Stimulated activated CD8-positive, alpha-beta memory T cell treated with anti-CD3 and anti-CD28 coated beads, Interleukin-7, amount 100 ng/mL, for 4 hours (primary cell): ENCODE measurements around the gene ETV3.

ENCODE experiments used
- DNase-seq, 2 donors: peaks; one replicate each; pipeline ENCODE4 v3.0.0-alpha.2; 2020; ENCODE audit warnings: low read depth in 2 of 2

Gene ETV3

DNA sequence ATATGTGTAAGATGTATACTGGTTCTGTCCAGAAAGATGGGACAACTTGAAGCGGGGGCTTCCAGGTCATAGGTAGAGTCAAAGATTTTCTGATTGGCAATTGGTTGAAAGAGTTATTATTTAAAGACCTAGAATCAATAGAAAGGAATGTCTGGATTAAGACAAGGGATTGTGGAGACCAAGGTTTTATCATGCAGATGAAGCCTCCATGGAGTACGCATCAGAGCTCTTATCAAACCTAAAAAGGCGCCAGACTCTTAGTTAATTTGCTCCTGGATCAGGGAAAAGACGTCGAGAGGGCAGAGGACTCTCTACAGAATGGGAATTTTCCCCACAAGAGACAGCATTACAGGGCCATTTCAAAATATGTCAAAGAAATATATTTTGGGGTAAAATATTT, 23.7 kb upstream of the ETV3 start:
- DNase-seq, result no peak

DNA sequence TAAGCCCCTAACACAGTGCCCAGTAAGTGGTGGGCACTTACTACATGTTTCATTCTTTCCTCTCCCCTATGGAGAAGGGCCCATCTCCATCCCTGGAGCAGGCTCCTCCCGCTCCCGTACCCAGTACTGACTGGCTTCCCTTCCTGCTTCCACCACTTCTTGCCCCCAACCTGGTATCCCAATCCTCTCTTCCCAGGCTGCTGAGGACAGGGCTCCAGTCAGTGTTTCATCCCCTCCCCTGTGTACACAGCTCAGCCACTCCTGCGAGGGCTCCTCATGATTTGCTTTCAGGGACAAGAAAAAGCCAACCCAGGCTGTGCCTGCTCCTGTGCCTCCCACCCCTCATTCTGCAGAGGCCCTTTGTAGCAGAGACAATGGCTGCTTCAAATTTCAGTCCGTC, 20.8 kb upstream of the ETV3 start:
- DNase-seq, result no peak

DNA sequence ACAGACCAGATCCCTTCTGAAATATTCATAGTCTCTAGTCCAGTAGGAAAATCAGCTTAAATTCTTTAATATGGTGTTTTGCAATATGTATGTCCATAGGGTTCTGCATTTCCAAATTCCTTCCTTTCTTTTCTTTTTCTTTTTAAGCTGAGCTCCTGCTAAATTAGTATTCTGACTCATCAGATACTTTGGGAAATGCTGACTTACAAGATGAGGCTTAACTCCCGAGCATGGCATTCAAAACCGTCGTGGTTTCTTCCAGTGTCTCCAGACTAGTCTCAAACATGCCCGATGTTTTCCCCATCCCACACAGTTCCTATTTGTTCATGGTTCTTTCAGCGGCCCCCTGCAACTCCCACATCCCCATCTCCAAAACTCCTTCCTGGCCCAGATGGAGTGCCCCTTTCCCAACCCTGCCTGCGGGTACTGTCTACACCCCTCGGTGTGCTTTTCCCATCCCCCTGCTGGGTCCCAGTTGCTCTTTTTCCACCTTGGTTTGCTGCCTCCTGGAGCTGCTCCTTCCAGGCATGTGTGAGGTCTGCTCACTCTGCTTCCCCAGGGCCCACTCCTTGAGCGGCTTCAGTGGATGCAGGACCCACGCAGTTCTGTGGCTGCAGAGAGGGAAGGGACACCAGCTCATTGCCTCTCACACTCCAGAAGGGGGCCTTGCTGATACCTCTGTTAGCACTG, 19.5 kb upstream of the ETV3 start:
- DNase-seq, result no peak

- peak; percentile 46 to 53 for DNase-seq
These were observed 17.9 kb upstream of the ETV3 start for GRCh38 chr1:157156058-157156541.

DNA sequence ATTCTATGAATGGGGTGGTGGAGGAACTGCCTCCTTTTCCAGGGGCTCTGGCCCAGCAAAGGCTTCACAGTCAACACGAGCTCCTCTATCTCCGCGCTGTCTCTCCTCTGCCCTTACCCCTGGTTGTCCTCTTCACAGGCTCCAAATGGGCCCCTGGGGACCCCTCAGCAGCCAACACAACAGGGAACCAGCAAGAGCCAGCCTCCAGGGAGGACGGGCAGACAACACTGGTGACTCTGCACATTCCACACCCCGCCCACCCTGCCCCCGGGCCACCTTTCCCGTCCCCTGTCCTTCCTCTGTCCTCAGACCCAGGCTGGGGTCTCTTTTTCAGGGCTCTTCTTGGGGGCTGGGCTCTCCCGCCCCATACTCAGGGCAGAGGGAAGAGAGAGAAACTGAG, 17.5 kb upstream of the ETV3 start:
- no peak for DNase-seq

GRCh38 chr1:157154940-157155514, 16.8 kb upstream of the ETV3 start:
- no peak for DNase-seq

DNA sequence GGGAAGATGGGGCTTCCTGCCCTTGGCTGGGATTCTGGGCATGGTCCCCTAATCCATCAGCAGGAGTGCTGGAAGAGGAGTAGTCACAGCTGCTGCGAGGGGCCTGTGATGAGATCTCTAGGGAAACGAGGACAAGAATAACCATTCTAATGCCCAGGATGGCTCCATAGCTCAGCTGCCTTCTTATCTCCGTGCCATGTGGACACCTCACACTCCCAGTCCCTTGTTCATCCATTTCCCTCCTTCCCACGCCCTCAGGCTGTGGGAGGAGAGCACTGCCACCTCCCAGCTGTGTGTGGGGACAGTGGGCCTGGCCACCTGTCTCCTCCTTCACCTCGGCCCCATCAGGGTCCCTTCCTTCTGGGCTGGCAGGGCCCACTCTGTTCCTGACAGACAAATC, 16.1 kb upstream of the ETV3 start:
- no peak for DNase-seq

DNA sequence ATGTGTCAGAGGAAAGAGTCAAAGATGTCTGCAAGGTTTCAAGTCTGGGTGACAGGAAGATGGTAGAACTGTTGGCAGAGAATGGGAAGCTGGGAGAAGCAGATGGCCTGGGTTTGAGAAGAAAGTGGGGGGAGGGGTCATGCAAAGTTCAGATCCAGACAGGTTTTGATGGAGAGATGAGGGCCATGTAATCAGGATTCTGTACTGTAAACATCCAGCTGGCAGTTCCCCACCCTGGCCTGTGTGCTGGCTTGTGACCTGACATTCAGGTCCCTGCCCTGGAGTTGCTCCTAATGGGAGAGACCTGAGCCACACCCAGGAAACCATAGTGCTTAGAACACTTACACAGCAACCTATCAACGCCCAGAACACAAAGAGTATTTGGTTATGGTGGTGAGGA, 15.6 kb upstream of the ETV3 start:
- no peak for DNase-seq

- DNase-seq, result no peak
These were observed 14.3 kb upstream of the ETV3 start for GRCh38 chr1:157152510-157152909.

- DNase-seq, result no peak
These were observed 13.3 kb upstream of the ETV3 start for GRCh38 chr1:157151506-157151905.

DNA sequence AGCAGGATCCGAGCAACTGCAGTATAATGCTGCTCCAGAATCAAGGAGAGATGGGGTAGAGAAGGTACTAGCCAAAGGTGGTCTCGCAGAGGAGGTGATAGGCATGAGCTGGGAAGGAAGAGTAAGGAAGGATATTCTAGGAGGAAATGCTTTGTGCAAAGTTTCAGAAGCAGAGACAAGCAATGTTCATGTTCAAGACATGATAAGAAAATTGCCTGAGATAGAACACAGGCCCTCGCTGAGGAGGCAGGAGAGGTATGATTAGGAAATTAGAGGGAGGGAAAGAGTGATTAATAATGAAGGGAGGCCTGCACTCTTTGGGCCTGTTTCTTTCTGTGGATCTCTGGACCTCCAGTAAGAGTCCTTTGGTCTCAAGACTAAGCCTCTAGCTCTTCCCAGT, 12.9 kb upstream of the ETV3 start:
- no peak for DNase-seq

- DNase-seq, result no peak
These were observed 12.4 kb upstream of the ETV3 start for GRCh38 chr1:157150631-157151030.

DNA sequence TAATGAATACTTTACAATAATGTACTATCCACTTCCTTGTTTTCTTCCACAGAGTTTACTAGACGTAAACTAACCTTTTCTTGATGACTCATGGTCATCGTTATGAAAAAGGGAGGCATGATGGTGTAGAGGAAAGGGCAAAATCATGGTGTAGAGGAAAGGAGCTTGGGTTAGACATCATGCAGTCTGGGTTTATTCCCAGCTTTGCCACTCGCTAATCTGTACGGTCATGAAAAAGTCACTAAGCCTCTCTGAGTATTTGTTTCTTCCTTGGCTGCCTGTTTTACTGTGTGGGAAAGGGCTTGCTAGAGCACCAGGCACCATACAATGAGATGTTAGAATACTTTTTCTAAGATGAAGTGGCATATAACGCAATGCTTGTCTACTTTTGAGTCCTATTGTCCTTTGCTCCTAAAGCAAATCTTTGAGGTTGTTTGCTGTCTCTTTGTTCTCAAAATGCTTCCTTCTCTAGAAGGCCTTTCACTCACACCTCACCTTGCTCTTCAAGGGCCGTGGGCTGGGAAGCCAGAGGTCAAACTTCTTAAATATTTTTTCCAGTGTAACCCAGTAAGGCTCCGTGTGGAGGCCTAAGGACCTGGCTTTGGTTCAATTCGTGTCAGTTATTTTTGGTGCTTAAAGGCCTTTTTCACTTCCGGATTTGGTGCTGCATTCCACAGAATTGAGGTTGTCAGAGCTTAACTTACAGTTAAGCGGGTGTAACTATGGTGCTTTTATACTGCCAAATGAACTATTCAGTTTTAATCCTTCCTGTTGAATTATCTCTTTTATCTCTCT, 9.9 kb upstream of the ETV3 start:
- no peak for DNase-seq

DNA sequence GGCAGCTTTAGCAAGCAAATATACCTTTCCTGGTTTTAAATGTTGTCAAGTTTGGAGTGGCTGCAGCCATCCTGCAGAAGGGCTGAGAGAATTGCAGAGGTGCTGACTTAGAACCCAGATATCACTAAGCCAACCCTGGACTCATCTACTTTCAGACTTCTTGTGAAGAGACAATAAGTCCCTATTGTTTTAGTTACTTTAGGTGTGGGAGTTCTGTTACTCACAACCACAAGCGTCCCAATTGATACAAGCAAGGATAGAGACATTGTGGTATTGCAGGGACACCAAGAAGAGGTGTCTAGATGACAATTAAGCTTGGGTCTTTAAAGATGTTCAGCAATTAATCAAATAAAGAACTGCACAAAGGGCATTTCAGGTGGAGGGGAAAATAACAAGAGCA, 8.8 kb upstream of the ETV3 start:
- no peak for DNase-seq

DNA sequence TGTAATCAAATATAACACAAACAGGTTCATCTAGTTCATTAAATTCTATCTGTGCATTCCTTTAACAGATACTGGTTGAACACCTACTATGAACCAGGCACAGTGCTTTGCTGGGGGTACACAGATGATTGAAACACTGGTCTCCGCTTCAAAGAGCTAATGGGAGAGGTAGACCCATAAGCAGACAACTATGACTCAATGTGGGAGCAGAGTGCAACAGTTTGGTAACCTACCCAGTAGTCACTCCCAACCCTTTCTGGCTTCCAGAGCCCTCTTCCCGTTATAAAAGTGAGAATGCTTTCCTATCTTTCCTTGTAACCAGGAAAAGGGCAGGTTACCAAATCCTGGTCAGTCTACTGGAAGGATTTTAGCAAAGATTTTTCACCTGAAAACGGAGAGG, 8.0 kb upstream of the ETV3 start:
- no peak for DNase-seq

GRCh38 chr1:157145076-157145475, 6.9 kb upstream of the ETV3 start:
- no peak for DNase-seq

DNA sequence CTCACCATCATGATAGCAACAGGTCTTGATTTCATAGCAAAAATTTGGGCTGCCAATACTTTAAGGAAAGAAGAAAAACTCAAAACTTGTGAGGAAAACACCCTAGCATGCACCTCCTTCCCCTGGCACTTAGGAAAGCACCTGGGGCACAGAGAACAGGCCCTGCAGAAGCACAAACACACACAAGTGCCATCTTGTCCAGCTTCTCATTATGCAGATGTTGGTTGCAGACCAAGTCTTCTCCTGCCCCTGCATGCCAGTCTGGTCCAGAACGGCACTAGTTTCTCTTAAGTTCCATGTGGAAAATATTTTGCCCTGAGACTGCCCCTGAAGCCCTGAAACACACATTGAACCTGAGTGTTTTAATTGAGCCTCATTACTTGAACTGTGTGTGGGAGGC, 6.3 kb upstream of the ETV3 start:
- DNase-seq, result no peak

DNA sequence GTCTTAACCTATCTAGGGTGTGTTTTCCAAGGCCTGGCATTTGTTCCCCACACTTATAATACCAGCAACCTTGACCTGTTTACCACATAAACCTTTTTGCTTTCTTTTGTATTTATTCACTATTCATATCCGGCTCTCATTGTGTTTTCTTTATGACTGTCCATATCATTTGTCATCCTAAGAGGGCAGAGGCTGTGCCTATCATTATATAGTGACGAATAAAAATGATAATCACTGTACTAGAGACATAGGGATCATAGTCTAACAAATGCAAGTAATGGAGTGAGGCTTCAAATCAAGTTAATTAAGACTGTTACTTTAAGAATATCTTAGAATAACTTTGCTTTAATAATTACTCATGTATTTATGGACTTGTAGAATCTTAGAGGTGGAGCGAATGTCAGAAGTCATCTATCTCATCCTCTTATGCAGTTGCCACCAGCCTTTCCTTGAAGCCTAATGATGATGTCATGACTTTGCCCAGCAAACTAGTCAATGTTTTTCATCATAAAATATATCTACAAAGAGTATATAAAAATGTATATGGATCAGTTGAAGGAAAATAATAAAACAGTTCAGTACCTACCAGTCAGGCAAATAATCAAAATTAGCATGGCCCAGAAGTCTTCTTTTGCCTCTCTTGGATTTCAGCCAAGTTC, 4.7 kb upstream of the ETV3 start:
- DNase-seq, result no peak

- DNase-seq, result no peak
These were observed 4.0 kb upstream of the ETV3 start for GRCh38 chr1:157142201-157142600.

DNA sequence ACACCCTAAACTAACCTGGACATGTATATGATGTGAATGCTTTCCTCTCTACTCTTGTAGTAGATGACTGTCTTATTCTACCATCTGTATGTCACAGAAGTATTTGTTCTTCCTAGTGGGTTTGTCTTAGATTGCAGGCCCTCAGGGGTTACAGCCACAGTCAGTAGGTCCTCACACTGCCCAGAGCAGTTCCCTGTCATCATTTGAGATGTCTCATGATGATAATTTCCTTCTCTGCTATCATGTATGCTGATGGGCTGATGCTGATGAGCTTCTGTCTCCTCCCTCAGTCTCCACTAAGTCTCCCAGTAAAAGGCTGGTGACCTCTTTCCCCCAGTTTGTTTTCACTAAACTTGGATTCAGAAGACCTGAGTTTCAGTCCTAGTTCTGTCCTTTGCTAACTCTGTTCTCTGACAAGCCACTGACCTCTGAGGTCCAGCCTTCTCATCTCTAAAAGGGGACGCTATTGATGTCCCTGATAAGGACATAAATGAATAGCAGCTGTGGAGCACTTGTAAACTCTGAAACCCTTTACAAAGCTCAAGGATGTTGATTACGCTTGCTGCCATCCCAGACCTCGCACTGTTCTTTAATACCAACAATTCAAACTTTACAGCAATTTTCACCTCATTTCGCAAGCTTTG, 3.1 kb upstream of the ETV3 start:
- DNase-seq, result no peak

DNA sequence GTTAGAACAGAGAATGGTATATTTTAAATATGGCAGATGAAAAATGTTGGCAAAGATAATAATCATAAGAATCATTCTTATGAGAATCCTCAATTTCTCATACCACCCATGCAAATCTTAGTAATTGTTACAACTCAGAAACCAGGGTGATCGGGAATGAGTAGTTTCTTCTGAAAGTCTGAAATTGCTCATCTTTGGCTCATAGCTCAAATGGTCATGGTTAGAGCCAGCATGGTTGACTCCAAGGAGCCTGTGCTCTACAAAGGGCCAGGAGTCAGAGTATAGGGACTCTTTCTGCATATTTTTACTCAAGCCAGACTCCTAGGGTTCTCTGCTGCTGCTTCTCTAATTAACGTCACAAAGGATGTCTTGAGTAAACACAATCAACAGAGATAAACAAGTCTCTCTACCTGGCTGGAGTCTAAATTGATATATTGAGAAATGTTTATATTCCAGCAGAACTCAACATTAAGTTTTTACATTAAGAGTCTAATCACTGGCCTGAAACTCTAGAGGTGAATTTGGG, 1.9 kb upstream of the ETV3 start:
- DNase-seq, result no peak
